Measurements from ENCODE around the gene TXNDC17. TPM values are rescaled to one million over a fixed set of nuclear protein-coding genes. Genes with fewer than 3 reads are reported as not detected.

TXNDC17 gene
- total and polyA plus RNA-seq, 2 of the 13 experiments (the other 11 are each of a cell fraction or from before 2014, with no cell fraction given) = 188 to 266 TPM

DNA sequence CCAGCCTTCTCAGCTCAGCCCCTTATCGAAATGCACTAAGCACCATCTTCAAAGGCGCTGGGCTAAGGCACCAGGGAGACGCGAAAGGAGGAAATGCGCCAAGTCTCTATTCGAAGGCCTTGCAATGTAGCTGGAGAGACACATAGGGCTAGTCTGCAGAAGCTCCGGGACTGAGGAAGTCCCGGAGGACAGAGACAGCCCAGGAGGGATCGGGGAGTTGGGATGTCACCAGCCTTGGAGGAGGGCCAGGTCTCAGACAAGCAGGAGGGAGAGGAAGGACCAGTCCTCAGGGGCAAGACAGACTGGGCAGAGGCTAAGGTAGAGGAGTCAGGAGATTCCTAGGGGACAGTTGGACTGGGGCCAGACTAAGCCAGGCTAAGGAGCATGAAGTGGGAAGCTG lies 19.2 kb downstream of the TXNDC17 start:
- H3K79me2 ChIP-seq (ENCODE audit: insufficient read depth, low read length) = no peaks in the 10 kb centered on the region
- no peak overlapping the region for H2AFZ ChIP-seq (ENCODE audit: low read length)
- H4K20me1 ChIP-seq (ENCODE audit: insufficient read depth, low read length) = 0 out of 2 replicates have a peak, but pooled peaks cover under 1% of the 10 kb centered on the region
- WGBS (ENCODE audit: low lambda C conversion rate) = 89% methylated on average over 9 of the region's 9 CpGs
- ChIA-PET POLR2A (no interaction called here), CTCF (ENCODE audit: low intra/inter-chr PET ratio, low total read pairs) (no interaction called here)
- intact Hi-C loops (cut with micrococcal nuclease; ENCODE audit: unreplicated experiment) = loop anchor here (5.0 kb wide), 1 partner anchor 347 kb away; no protein-coding TSS in a partner anchor
- no peaks in the 10 kb centered on the region for H3K27me3 ChIP-seq (ENCODE audit: control insufficient read depth in 1 of 2, insufficient read depth in 2 of 2, low read length in 2 of 2)
- ATAC-seq (no peak), FAIRE-seq (no peak), DNase-seq (ENCODE audit: low spot score) (no peak)
- no peak overlapping the region for H3K4me2 ChIP-seq (ENCODE audit: low read depth, low read length)
- no peaks in the 10 kb centered on the region for H3K36me3 ChIP-seq (replicated peaks in 1 of 2; ENCODE audit: control insufficient read depth in 1 of 2, insufficient read depth in 2 of 2, low read length in 2 of 2)
- H3K4me1 ChIP-seq (ENCODE audit: insufficient read depth, low read length) = peaks cover 3% of the 10 kb centered on the region; the same call in 1 of the 2 replicates
- no peaks in the 10 kb centered on the region for H3K9me3 ChIP-seq (ENCODE audit: low read length)
- BruUV-seq (replicated peaks) = no TSS peak
- no peak overlapping the region for H3K9ac ChIP-seq (ENCODE audit: insufficient read depth, low read depth, low read length)
- H3K27ac ChIP-seq (ENCODE audit: extremely low read length, insufficient read depth, low read length) = no peak overlapping the region
- in situ Hi-C loops (cut with HindIII; ENCODE audit: extremely low pct_ligation_motif_present, low pct_unique_long_range_greater_than_20kb) = loop anchor here (10.0 kb wide), 2 partner anchors 175 to 355 kb away; partner anchors contain the start of genes RNASEK and TEKT1
- TF ChIP-seq, protein P1, sequence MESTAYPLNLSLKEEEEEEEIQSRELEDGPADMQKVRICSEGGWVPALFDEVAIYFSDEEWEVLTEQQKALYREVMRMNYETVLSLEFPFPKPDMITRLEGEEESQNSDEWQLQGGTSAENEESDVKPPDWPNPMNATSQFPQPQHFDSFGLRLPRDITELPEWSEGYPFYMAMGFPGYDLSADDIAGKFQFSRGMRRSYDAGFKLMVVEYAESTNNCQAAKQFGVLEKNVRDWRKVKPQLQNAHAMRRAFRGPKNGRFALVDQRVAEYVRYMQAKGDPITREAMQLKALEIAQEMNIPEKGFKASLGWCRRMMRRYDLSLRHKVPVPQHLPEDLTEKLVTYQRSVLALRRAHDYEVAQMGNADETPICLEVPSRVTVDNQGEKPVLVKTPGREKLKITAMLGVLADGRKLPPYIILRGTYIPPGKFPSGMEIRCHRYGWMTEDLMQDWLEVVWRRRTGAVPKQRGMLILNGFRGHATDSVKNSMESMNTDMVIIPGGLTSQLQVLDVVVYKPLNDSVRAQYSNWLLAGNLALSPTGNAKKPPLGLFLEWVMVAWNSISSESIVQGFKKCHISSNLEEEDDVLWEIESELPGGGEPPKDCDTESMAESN (CRISPR knock-in tag; conservative IDR thresholded peaks at IDR 0.05) = no peak
- TF ChIP-seq ZNF225 (CRISPR knock-in tag; IDR thresholded peaks at IDR 0.05) = no peak
- no peak overlapping the region for H3K4me3 ChIP-seq (replicated peaks in 1 of 3; ENCODE audit: insufficient read depth in 1 of 3, low read depth in 2 of 3, low read length in 3 of 3)

DNA sequence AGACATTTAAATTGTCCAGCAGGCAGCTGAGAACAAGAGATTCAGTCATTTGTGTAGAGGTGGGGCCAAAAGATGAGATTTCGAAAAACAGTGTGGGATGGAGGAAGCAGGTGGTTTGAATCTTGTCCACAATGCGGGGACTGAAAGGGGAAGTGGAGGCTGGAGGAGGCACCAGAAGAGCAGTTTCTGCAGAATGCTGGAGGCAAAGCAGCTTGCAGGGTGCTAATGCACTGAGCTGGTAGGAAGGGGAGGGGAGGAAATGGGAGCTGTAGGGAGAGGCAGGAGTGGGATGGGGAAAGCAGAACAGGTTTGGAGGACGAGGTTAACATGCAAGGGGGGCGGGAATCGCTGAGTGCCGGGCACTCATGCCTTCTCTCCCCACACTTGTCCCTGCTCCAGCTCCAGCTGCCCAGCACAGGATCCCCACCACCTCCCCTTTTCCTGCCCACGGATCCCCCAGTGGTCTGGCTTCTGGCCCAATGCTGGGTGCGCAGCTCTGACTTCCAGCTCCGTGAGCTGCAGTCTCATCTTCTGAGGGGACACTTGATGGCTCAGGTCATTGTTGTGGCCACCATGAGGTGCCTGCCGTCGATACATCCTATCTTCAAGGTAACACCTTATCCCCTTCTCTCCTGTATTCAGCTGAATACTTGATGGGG lies 20.1 kb downstream of the TXNDC17 start:
- ChIA-PET CTCF (ENCODE audit: low intra/inter-chr PET ratio, low total read pairs) (no interaction called here), POLR2A (interaction anchor here (1.0 to 1.3 kb wide), 3 partner anchors 16 to 52 kb away, joined by 3 to 4 read pairs (median 4); partner anchors contain the start of gene SLC13A5)
- no peak for ATAC-seq
- Histone ChIP-seq H3K79me2 (ENCODE audit: insufficient read depth, low read length) (no peaks in the 10 kb centered on the region), H4K20me1 (ENCODE audit: insufficient read depth, low read length) (no peaks in the 10 kb centered on the region), H3K27me3 (ENCODE audit: control insufficient read depth in 1 of 2, insufficient read depth in 2 of 2, low read length in 2 of 2) (no peaks in the 10 kb centered on the region), H3K36me3 (replicated peaks in 1 of 2; ENCODE audit: control insufficient read depth in 1 of 2, insufficient read depth in 2 of 2, low read length in 2 of 2) (no peaks in the 10 kb centered on the region), H3K4me3 (replicated peaks in 1 of 3; ENCODE audit: insufficient read depth in 1 of 3, low read depth in 2 of 3, low read length in 3 of 3) (no peak overlapping the region), H3K9me3 (ENCODE audit: low read length) (no peaks in the 10 kb centered on the region), H3K9ac (ENCODE audit: insufficient read depth, low read depth, low read length) (no peak overlapping the region), H3K4me2 (ENCODE audit: low read depth, low read length) (no peak overlapping the region), H3K4me1 (ENCODE audit: insufficient read depth, low read length) (peaks cover 4% of the 10 kb centered on the region), H3K27ac (ENCODE audit: extremely low read length, insufficient read depth, low read length) (no peak overlapping the region), H2AFZ (ENCODE audit: low read length) (no peak overlapping the region)
- no peak for DNase-seq (ENCODE audit: low spot score)
- BruUV-seq (replicated peaks) = no TSS peak
- intact Hi-C loops (cut with micrococcal nuclease; ENCODE audit: unreplicated experiment) (loop anchor here (5.0 kb wide), 1 partner anchor 346 kb away; no protein-coding TSS in a partner anchor), in situ Hi-C loops (cut with HindIII; ENCODE audit: extremely low pct_ligation_motif_present, low pct_unique_long_range_greater_than_20kb) (loop anchor here (10.0 kb wide), 2 partner anchors 174 to 354 kb away; partner anchors contain the start of genes RNASEK and TEKT1)
- 51% methylated on average over 8 of the region's 11 CpGs for WGBS (ENCODE audit: low lambda C conversion rate)
- no peak for FAIRE-seq
- TF ChIP-seq ZIK1 (CRISPR knock-in tag; IDR thresholded peaks at IDR 0.05; ENCODE audit: borderline replicate concordance, low read depth) = no peak
- TF ChIP-seq, protein P2, sequence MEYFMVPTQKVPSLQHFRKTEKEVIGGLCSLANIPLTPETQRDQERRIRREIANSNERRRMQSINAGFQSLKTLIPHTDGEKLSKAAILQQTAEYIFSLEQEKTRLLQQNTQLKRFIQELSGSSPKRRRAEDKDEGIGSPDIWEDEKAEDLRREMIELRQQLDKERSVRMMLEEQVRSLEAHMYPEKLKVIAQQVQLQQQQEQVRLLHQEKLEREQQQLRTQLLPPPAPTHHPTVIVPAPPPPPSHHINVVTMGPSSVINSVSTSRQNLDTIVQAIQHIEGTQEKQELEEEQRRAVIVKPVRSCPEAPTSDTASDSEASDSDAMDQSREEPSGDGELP (IDR thresholded peaks at IDR 0.05; ENCODE audit: borderline replicate concordance, low read depth) = no peak
- no peak for TF ChIP-seq CEBPB (IDR thresholded peaks at IDR 0.05; ENCODE audit: borderline replicate concordance, low read depth, low read length)
- TF ChIP-seq, protein P3, sequence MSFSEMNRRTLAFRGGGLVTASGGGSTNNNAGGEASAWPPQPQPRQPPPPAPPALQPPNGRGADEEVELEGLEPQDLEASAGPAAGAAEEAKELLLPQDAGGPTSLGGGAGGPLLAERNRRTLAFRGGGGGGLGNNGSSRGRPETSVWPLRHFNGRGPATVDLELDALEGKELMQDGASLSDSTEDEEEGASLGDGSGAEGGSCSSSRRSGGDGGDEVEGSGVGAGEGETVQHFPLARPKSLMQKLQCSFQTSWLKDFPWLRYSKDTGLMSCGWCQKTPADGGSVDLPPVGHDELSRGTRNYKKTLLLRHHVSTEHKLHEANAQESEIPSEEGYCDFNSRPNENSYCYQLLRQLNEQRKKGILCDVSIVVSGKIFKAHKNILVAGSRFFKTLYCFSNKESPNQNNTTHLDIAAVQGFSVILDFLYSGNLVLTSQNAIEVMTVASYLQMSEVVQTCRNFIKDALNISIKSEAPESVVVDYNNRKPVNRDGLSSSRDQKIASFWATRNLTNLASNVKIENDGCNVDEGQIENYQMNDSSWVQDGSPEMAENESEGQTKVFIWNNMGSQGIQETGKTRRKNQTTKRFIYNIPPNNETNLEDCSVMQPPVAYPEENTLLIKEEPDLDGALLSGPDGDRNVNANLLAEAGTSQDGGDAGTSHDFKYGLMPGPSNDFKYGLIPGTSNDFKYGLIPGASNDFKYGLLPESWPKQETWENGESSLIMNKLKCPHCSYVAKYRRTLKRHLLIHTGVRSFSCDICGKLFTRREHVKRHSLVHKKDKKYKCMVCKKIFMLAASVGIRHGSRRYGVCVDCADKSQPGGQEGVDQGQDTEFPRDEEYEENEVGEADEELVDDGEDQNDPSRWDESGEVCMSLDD (CRISPR knock-in tag; IDR thresholded peaks at IDR 0.05; ENCODE audit: borderline replicate concordance) = no peak
- TF ChIP-seq, protein P4, sequence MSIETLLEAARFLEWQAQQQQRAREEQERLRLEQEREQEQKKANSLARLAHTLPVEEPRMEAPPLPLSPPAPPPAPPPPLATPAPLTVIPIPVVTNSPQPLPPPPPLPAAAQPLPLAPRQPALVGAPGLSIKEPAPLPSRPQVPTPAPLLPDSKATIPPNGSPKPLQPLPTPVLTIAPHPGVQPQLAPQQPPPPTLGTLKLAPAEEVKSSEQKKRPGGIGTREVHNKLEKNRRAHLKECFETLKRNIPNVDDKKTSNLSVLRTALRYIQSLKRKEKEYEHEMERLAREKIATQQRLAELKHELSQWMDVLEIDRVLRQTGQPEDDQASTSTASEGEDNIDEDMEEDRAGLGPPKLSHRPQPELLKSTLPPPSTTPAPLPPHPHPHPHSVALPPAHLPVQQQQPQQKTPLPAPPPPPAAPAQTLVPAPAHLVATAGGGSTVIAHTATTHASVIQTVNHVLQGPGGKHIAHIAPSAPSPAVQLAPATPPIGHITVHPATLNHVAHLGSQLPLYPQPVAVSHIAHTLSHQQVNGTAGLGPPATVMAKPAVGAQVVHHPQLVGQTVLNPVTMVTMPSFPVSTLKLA (IDR thresholded peaks at IDR 0.05) = no peak
- TF ChIP-seq ZNF674 (CRISPR knock-in tag; IDR thresholded peaks at IDR 0.05; ENCODE audit: low read depth) = no peak

All from HepG2 (cell line).